ENCODE data around the gene FLYWCH1.

DNA sequence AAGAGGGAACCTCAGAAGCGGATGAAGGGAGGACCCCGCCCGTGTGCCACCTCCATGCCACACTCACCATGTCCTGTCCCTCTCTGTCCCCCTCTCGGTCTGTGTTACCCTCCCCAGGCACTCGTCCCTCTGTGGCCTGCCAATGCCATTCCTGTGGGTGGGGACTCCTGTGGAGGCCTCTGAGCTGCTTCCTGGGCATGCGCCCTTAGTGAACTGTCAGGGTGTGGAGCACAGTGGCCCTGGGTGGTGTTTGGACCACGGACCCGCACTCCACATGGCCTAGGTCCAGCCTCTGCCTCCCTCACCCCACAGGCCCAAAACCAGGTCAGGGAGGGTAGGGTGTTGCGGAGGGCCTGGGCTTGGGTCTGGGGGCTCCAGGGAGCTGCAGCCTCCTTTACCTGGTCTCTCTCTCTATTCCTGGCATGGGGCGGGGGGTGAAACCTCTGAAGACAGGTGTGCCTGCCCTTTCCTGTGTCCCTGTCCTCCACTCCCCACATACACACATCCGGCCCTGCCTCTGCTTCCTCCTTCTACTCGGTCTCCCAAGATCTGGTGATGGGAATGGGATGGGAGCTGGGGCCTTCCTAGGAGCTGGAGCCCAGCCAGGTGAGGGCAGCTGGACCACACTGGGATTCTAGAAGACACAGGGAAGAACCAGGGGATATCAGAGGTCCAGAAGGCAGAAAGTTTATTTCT is 80.0 kb downstream of the FLYWCH1 start:
- TF ChIP-seq ZFP30 (CRISPR knock-in tag; IDR thresholded peaks at IDR 0.05) = no peak
- TF ChIP-seq ZNF8 (CRISPR knock-in tag; IDR thresholded peaks at IDR 0.05) = no peak
- TF ChIP-seq TCF4 (CRISPR knock-in tag; IDR thresholded peaks at IDR 0.05; ENCODE audit: borderline replicate concordance) = no peak
- TF ChIP-seq ZNF70 (CRISPR knock-in tag; IDR thresholded peaks at IDR 0.05) = no peak
- TF ChIP-seq CSDC2 (CRISPR knock-in tag; IDR thresholded peaks at IDR 0.05) = no peak
- no peak for TF ChIP-seq ESRRG (CRISPR knock-in tag; IDR thresholded peaks at IDR 0.05)
- TF ChIP-seq, protein P1, sequence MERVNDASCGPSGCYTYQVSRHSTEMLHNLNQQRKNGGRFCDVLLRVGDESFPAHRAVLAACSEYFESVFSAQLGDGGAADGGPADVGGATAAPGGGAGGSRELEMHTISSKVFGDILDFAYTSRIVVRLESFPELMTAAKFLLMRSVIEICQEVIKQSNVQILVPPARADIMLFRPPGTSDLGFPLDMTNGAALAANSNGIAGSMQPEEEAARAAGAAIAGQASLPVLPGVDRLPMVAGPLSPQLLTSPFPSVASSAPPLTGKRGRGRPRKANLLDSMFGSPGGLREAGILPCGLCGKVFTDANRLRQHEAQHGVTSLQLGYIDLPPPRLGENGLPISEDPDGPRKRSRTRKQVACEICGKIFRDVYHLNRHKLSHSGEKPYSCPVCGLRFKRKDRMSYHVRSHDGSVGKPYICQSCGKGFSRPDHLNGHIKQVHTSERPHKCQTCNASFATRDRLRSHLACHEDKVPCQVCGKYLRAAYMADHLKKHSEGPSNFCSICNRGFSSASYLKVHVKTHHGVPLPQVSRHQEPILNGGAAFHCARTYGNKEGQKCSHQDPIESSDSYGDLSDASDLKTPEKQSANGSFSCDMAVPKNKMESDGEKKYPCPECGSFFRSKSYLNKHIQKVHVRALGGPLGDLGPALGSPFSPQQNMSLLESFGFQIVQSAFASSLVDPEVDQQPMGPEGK (CRISPR knock-in tag; IDR thresholded peaks at IDR 0.05; ENCODE audit: borderline replicate concordance) = no peak
- TF ChIP-seq RARB (CRISPR knock-in tag; IDR thresholded peaks at IDR 0.05) = no peak
- TF ChIP-seq OSR1 (CRISPR knock-in tag; IDR thresholded peaks at IDR 0.05) = no peak
- TF ChIP-seq SNAI2 (CRISPR knock-in tag; IDR thresholded peaks at IDR 0.05) = no peak
- TF ChIP-seq ZFP3 (CRISPR knock-in tag; IDR thresholded peaks at IDR 0.05) = no peak
- TF ChIP-seq, protein P2, sequence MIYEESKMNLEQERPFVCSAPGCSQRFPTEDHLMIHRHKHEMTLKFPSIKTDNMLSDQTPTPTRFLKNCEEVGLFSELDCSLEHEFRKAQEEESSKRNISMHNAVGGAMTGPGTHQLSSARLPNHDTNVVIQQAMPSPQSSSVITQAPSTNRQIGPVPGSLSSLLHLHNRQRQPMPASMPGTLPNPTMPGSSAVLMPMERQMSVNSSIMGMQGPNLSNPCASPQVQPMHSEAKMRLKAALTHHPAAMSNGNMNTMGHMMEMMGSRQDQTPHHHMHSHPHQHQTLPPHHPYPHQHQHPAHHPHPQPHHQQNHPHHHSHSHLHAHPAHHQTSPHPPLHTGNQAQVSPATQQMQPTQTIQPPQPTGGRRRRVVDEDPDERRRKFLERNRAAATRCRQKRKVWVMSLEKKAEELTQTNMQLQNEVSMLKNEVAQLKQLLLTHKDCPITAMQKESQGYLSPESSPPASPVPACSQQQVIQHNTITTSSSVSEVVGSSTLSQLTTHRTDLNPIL (CRISPR knock-in tag; IDR thresholded peaks at IDR 0.05; ENCODE audit: low read depth) = no peak
- TF ChIP-seq ARNTL (CRISPR knock-in tag; IDR thresholded peaks at IDR 0.05; ENCODE audit: borderline replicate concordance, low read depth) = no peak
